GM10266 (cell line): ENCODE measurements around the gene ZNF823.
"Not testable (repeated sequence)": the region's sequence is repeated elsewhere in the genome, so short reads cannot be mapped to it uniquely, and the experiment has no call there.

ENCODE experiments used
- DNase-seq: peaks from one replicate; pipeline ENCODE4 v3.0.0; 2012; ENCODE audit errors: extremely low spot score
- TF ChIP-seq, protein P1 (sequence below): IDR thresholded peaks from 2 replicates; pipeline ENCODE4 v1.5.1; 2012; ENCODE audit warnings: mild to moderate bottlenecking, low read depth; ENCODE audit not compliant: control insufficient read depth, insufficient read depth; ENCODE audit errors: missing control alignments

ZNF823 gene

DNA sequence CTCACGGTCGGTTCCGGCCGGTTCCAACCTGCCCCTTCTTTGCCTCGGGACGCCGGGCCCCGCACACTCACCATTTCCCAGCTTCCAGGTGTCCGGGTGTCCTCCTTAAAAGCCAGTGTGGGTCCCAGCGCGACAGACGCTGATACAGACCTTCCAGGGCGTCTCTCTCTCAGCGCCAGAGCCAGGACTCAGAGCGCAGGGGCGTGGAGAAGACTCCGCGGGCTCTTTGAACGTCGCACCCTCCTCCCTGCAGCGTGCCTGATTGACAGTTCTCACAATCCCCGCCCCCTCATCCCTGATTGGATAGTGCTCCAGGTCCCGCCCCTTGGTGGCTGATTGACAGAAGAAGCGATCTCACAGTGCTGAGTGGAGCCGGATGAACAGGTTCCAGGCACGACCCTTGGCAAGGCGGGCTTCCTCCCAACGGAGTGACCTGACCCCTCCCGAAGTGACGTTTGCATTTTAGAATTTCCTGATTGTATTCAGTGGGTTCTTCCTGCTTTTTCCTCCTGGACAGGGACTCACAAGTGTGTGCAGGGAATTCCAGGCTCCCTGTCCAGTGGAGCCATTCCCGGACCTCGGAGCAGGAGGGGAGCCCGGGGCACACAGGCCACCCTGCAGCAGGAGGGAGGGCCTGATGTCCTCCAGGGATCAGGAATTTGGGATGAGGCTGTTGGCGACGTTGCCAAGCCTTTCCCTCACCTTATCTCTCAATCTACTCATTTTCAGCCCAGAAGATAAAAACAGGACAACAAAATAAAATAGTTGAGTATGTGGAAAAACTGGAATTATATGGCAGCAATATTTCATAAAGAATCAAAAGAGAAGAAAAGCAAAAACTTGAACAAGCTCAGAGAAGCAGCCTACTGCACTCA lies at the start of gene ZNF823:
Gene ZNF823, minus strand, starts transcription at position 201 of the 875 bp plus-strand sequence. Its CDS starts 127 bp downstream, at position 74.
- TF ChIP-seq, protein P1, sequence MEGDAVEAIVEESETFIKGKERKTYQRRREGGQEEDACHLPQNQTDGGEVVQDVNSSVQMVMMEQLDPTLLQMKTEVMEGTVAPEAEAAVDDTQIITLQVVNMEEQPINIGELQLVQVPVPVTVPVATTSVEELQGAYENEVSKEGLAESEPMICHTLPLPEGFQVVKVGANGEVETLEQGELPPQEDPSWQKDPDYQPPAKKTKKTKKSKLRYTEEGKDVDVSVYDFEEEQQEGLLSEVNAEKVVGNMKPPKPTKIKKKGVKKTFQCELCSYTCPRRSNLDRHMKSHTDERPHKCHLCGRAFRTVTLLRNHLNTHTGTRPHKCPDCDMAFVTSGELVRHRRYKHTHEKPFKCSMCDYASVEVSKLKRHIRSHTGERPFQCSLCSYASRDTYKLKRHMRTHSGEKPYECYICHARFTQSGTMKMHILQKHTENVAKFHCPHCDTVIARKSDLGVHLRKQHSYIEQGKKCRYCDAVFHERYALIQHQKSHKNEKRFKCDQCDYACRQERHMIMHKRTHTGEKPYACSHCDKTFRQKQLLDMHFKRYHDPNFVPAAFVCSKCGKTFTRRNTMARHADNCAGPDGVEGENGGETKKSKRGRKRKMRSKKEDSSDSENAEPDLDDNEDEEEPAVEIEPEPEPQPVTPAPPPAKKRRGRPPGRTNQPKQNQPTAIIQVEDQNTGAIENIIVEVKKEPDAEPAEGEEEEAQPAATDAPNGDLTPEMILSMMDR = no peak
- DNase-seq = peak; percentile 96

DNA sequence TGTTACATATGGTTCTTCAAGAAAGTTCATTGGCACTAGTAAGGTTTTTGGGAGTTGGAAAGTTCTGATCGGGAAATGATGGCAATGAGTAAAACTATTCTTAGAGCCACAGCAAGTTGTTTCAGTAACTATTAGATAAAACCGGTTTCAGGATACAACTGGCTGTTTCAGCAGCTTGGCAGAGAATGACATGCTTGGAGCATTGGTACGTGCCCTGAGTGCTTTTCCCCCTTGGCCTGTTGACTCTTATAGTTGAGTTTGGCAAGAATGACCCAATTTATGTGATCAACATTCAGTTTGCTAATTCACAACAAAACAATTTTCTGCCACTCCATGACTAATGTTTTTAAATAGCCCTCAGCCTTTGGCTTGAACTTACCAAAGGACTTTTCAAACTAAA lies 48.8 kb upstream of the ZNF823 start:
- TF ChIP-seq, protein P1 = no peak
- DNase-seq = no peak

DNA sequence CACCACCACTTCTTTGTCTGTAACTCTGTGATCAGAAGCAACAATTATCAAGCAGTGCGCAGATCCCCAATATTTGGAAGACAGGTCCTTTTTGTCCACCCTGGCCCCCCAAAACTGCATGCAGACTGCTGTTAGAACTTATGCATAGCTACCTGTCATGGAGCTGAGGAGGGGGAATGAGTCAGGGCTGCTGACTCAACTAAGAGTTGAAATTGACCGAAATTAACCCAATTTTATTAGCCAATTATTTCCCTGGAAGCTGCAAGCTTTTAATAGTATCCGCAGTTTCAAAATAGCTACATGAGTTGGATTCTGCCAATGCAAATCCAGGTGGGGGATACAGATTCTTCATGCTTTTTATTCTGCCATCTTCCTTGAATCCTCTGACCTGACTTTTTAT lies 45.6 kb upstream of the ZNF823 start:
- DNase-seq = no peak
- TF ChIP-seq, protein P1 = no peak

DNA sequence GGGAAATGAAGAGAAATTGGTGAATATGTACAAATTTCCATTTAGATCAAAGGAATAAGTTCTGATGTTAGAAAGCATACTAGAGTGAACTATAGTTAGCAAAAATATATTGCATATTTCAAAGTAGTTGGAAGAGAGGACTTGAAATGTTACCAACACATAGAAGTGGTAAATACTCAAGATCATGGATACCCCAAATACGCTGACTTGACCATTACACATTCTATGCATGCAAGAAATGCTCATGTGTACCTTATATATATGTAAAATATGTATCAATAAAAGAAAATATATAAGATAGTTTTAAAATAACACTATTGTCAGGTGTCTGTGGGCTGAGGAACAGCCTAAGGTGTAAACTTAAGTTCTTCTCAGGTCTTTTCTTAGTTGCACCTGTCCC lies 45.0 kb upstream of the ZNF823 start:
- DNase-seq = no peak
- TF ChIP-seq, protein P1 = no peak

DNA sequence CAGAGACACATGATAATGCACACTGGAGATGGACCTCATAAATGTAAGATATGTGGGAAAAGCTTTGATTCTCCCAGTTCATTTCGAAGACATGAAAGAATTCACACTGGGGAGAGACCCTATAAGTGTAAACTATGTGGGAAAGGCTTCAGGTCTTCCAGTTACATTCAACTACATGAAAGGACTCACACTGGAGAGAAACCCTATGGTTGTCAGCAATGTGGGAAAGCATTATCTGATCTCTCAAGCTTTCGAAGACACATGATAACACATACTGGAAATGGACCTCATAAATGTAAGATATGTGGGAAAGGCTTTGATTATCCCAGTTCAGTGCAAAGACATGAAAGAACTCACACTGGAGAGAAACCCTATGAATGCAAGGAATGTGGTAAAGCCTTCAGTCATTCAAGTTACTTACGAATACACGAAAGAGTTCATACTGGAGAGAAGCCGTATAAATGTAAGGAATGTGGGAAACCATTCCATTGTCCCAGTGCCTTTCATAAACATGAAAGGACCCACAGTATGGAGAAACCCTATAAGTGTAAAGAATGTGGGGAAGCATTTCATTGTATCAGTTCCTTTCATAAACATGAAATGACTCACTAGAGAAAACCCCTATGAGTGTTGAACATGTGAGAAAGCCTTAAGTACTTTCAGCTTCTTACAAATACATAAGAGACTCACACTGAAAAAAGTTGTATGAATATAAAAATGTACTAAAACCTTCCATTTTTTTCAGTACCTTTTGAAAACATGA lies 42.7 kb upstream of the ZNF823 start:
- no peak for DNase-seq
- TF ChIP-seq, protein P1 = no peak

DNA sequence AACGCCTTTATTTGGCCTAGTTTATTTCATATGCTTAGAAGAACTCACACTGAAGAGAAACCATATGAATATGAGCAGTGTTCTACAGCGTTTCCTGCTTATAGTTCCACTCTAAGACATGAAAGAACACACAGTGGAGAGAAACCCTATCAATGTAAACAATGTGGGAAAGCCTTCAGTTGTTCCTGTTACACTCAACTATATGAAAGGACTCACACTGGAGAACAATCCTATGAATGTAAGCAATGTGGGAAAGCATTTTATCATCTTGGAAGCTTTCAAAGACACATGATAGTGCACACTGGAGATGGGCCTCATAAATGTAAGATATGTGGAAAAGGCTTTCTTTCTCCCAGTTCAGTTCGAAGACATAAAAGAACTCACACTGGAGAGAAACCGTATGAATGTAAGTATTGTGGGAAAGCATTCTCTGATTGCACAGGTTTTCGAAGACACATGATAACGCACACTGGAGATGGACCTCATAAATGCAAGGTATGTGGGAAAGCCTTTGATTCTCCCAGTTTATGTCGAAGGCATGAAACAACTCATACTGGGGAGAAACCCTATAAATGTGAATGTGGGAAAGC lies 41.8 kb upstream of the ZNF823 start:
- DNase-seq = no peak
- TF ChIP-seq, protein P1 = no peak

DNA sequence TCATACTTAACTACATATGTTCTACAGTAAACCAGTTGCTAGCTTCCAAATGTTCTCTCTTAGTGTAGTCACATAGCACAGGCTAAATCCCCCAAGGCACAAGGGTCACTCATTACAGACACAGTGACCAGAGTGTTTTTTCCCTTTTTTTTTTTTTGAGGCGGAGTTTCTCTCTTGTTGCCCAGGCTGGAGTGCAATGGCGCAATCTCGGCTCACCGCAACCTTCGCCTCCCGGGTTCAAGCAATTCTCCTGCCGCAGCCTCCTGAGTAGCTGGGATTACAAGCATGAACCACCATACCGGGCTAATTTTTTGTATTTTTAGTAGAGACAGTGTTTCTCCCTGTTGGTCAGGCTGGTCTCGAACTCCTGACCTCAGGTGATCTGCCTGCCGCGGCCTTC lies 37.9 kb upstream of the ZNF823 start:
- not testable (repeated sequence) for DNase-seq

DNA sequence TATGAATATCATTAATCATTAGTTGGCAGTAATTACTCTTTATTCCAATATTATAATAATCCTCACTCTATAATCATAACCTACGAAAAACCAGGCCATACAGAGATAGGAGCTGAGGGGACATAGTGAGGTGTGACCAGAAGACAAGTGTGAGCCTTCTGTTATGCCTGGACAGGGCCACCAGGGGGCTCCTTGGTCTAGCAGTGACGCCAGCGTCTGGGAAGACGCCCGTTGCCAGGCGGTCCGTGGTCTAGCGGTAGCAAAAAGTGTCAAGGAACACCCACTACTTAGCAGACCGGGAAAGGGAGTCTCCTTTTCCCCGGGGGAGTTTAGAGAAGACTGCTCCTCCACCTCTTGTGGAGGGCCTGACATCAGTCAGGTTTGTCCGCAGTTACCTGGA lies 32.8 kb upstream of the ZNF823 start:
- DNase-seq = not testable (repeated sequence)
